IPS-18a (cell line): Measurements from ENCODE around the gene STRIP1.
A peak's percentile ranks its signal among the peaks of the same experiment; 100 is the strongest.

Source experiments
- H3K27ac ChIP-seq: one replicate; pipeline ENCODE4 v1.5.1; 2013; ENCODE audit warnings: low read length
- H3K27me3 ChIP-seq: one replicate; pipeline ENCODE4 v1.6.1; 2013; ENCODE audit warnings: mild to moderate bottlenecking, low read length; ENCODE audit not compliant: control insufficient read depth, insufficient read depth
- H3K36me3 ChIP-seq: one replicate; pipeline ENCODE4 v1.6.1; 2013; ENCODE audit warnings: low read depth, low read length; ENCODE audit not compliant: control insufficient read depth
- H3K4me1 ChIP-seq: one replicate; pipeline ENCODE4 v1.6.1; 2013; ENCODE audit warnings: low read depth, low read length; ENCODE audit not compliant: control insufficient read depth
- H3K4me3 ChIP-seq: one replicate; pipeline ENCODE4 v1.5.1; 2013; ENCODE audit warnings: low read length
- H3K9ac ChIP-seq: one replicate; pipeline ENCODE4 v1.6.1; 2013; ENCODE audit warnings: mild to moderate bottlenecking, low read length, moderate library complexity
- H3K9me3 ChIP-seq: one replicate; pipeline ENCODE4 v1.6.1; 2013; ENCODE audit warnings: low read depth, low read length; ENCODE audit not compliant: control insufficient read depth

STRIP1 gene, protein sequence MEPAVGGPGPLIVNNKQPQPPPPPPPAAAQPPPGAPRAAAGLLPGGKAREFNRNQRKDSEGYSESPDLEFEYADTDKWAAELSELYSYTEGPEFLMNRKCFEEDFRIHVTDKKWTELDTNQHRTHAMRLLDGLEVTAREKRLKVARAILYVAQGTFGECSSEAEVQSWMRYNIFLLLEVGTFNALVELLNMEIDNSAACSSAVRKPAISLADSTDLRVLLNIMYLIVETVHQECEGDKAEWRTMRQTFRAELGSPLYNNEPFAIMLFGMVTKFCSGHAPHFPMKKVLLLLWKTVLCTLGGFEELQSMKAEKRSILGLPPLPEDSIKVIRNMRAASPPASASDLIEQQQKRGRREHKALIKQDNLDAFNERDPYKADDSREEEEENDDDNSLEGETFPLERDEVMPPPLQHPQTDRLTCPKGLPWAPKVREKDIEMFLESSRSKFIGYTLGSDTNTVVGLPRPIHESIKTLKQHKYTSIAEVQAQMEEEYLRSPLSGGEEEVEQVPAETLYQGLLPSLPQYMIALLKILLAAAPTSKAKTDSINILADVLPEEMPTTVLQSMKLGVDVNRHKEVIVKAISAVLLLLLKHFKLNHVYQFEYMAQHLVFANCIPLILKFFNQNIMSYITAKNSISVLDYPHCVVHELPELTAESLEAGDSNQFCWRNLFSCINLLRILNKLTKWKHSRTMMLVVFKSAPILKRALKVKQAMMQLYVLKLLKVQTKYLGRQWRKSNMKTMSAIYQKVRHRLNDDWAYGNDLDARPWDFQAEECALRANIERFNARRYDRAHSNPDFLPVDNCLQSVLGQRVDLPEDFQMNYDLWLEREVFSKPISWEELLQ

GRCh38 chr1:110034451-110035235, at the start of gene STRIP1:
STRIP1 (plus strand) TSS chr1:110034624; CDS start chr1:110034638, 14 bp downstream.
- H3K27me3 ChIP-seq = no peaks in the 10 kb centered on the region
- H3K4me1 ChIP-seq = peaks cover 19% of the 10 kb centered on the region
- H3K36me3 ChIP-seq = peaks cover 24% of the 10 kb centered on the region
- H3K4me3 ChIP-seq = peak within 1 kb of the TSS; percentile 76
- H3K27ac ChIP-seq = peak within 1 kb of the TSS; percentile 46
- no peaks in the 10 kb centered on the region for H3K9me3 ChIP-seq
- H3K9ac ChIP-seq = peak within 1 kb of the TSS; percentile 88

GRCh38 chr1:109985247-109986053, 49.0 kb upstream of the STRIP1 start:
- Histone ChIP-seq H3K4me1 (peaks cover 19% of the 10 kb centered on the region), H3K4me3 (peak overlapping the region; percentile 90), H3K9ac (peak overlapping the region; percentile 86), H3K27me3 (no peaks in the 10 kb centered on the region), H3K36me3 (no peaks in the 10 kb centered on the region), H3K27ac (peak overlapping the region; percentile 27), H3K9me3 (no peaks in the 10 kb centered on the region)

- Histone ChIP-seq H3K4me1 (peaks cover 19% of the 10 kb centered on the region), H3K4me3 (peak overlapping the region; percentile 90)
Observed at GRCh38 chr1:109986054-109986444, 48.4 kb upstream of the STRIP1 start.

GRCh38 chr1:109988349-109988914, 46.0 kb upstream of the STRIP1 start:
- no peak overlapping the region for H3K27ac ChIP-seq
- no peaks in the 10 kb centered on the region for H3K27me3 ChIP-seq
- H3K9me3 ChIP-seq = no peaks in the 10 kb centered on the region
- H3K36me3 ChIP-seq = no peaks in the 10 kb centered on the region
- no peak overlapping the region for H3K4me3 ChIP-seq
- no peak overlapping the region for H3K9ac ChIP-seq
- H3K4me1 ChIP-seq = peaks cover 19% of the 10 kb centered on the region

More at GRCh38 chr1:109986054-109986444, 48.4 kb upstream of the STRIP1 start:
- peak overlapping the region; percentile 86 for H3K9ac ChIP-seq
- no peak overlapping the region for H3K27ac ChIP-seq
- H3K36me3 ChIP-seq = no peaks in the 10 kb centered on the region
- no peaks in the 10 kb centered on the region for H3K27me3 ChIP-seq
- H3K9me3 ChIP-seq = no peaks in the 10 kb centered on the region

- H3K27ac ChIP-seq = no peak overlapping the region
- no peak overlapping the region for H3K9ac ChIP-seq
- no peaks in the 10 kb centered on the region for H3K27me3 ChIP-seq
- no peaks in the 10 kb centered on the region for H3K9me3 ChIP-seq
- peaks cover 12% of the 10 kb centered on the region for H3K4me1 ChIP-seq
- H3K36me3 ChIP-seq = no peaks in the 10 kb centered on the region
- H3K4me3 ChIP-seq = no peak overlapping the region
Observed at GRCh38 chr1:109989506-109990301, 44.7 kb upstream of the STRIP1 start.

DNA sequence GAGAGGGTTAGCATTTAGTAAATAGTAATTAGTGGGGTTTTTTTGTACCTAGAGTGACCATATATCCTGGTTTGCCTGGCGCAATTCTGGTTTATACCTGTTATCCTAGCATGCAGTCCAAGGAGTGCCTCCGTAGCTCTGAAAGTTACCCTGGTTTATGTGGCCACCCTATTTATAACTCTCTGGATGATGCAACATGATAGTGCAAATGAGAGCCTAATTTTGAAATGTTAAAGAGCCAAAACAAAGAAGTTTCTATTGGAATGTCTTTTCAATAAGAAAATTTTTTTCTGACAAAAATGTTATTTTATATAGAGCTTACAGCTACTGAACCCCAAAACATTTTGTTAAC, 44.1 kb upstream of the STRIP1 start:
- Histone ChIP-seq H3K36me3 (peaks cover under 1% of the 10 kb centered on the region), H3K4me3 (no peak overlapping the region), H3K9ac (no peak overlapping the region), H3K4me1 (peaks cover 12% of the 10 kb centered on the region), H3K27me3 (no peaks in the 10 kb centered on the region), H3K27ac (no peak overlapping the region), H3K9me3 (no peaks in the 10 kb centered on the region)

DNA sequence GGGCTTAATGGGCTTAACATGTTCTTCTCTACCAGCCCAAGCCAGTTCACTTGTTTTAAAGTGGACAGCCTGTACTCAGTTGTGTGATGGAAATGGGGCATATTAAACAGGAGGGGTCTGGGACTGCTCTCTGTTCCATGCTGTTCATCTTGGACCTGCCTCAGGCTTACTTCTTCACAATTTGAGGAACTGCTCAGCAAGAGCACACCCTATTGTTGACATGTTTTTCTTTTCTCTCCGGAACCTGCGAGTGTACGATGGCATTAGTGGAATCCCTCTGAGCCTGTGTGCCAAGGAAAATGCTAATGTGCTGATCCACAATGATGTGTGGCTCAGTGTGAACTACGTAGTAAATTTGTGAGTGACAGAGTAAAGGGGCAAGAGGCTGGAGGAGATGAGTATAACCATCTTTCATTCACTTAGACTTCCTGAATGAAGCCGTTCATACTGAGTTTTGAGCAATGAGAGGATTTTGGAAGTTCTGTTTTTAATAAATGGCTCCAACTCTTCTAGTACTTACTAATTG, 43.0 kb upstream of the STRIP1 start:
- H3K4me1 ChIP-seq = peaks cover 2% of the 10 kb centered on the region
- H3K27ac ChIP-seq = no peak overlapping the region
- no peak overlapping the region for H3K4me3 ChIP-seq
- H3K27me3 ChIP-seq = no peaks in the 10 kb centered on the region
- no peaks in the 10 kb centered on the region for H3K9me3 ChIP-seq
- H3K9ac ChIP-seq = no peak overlapping the region
- H3K36me3 ChIP-seq = peaks cover 6% of the 10 kb centered on the region

DNA sequence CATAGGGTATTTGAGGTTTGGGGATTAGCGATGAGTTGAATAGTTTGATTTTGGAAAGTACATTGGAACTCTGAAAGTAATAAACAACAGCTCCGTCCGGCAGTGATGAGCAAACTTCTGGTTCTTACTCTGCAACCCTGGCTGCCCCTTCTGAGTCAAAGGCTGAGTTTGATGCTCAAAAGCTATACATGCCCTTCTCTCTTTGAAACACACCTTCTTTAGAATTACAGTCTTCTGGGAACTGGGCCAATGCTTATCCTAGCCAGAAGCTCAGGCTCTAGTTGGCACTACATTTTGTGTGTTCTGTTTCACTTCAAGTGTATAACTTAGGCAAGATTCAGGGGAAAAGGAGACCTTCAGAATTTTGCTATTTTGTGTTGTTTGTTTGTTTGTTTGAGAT, 40.5 kb upstream of the STRIP1 start:
- Histone ChIP-seq H3K27ac (no peak overlapping the region), H3K27me3 (no peaks in the 10 kb centered on the region), H3K9me3 (no peaks in the 10 kb centered on the region), H3K4me3 (no peak overlapping the region), H3K9ac (no peak overlapping the region), H3K36me3 (peaks cover 7% of the 10 kb centered on the region), H3K4me1 (no peaks in the 10 kb centered on the region)

DNA sequence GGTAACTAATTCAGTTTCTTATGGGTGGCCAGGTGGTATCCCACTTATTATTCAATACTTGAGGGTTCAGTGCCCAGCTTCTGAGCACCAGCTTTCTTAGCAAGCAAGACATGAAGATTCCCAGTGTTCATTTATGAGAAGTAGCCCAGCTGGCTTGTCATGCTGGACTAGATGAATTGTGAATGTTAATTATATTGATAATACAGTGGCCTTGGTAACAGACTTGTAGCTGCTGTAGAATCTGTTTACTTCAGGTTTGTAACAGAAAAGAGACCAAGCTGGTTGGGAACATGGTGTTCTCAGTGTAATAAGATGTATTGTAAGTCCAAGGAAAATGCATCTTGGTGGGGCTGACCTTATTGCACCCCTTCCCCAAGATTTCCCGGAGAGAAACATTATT, 39.8 kb upstream of the STRIP1 start:
- no peak overlapping the region for H3K9ac ChIP-seq
- no peaks in the 10 kb centered on the region for H3K9me3 ChIP-seq
- H3K27me3 ChIP-seq = no peaks in the 10 kb centered on the region
- H3K4me3 ChIP-seq = no peak overlapping the region
- no peak overlapping the region for H3K27ac ChIP-seq
- H3K4me1 ChIP-seq = no peaks in the 10 kb centered on the region
- peaks cover 7% of the 10 kb centered on the region for H3K36me3 ChIP-seq

DNA sequence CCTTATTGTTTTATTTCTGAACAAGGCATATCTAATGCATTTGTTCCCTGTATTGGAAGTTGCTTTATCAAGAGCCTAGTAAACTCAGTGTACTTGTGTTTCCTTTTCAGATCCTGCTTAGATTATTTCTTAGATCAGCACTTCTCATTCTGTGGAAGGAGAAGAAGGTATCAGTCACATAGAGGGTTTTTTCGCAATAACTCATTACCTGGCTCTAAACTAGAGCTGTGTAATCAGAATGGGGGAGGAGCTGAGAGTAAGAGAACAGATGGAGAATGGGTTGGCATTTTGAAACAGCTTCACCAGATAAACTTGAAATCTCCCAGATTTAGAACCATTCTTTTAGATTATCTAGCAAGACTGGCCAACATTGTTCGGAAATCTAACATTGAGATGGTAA, 38.9 kb upstream of the STRIP1 start:
- Histone ChIP-seq H3K36me3 (peaks cover 7% of the 10 kb centered on the region), H3K4me1 (no peaks in the 10 kb centered on the region), H3K27ac (no peak overlapping the region), H3K27me3 (no peaks in the 10 kb centered on the region), H3K9me3 (no peaks in the 10 kb centered on the region), H3K4me3 (no peak overlapping the region), H3K9ac (no peak overlapping the region)
